GM18519 (cell line): ENCODE data around the gene KRT35.

ENCODE experiments used
- ATAC-seq: cut with Tn5 transposase; IDR thresholded peaks from one replicate; pipeline ENCODE4 v1.9.1; 2021; ENCODE audit warnings: mild to moderate bottlenecking, moderate library complexity; ENCODE audit not compliant: unreplicated experiment, low FRiP score

Gene KRT35

GRCh38 chr17:41428591-41429291, 52.2 kb downstream of the KRT35 start:
- ATAC-seq = no peak
